ENCODE results near the gene SV2C.
"Not testable (repeated sequence)": the region's sequence is repeated elsewhere in the genome, so short reads cannot be mapped to it uniquely, and the experiment has no call there.

Gene SV2C

GRCh38 chr5:76269259-76269931, 186.2 kb downstream of the SV2C start:
- no peak for DNase-seq

DNA sequence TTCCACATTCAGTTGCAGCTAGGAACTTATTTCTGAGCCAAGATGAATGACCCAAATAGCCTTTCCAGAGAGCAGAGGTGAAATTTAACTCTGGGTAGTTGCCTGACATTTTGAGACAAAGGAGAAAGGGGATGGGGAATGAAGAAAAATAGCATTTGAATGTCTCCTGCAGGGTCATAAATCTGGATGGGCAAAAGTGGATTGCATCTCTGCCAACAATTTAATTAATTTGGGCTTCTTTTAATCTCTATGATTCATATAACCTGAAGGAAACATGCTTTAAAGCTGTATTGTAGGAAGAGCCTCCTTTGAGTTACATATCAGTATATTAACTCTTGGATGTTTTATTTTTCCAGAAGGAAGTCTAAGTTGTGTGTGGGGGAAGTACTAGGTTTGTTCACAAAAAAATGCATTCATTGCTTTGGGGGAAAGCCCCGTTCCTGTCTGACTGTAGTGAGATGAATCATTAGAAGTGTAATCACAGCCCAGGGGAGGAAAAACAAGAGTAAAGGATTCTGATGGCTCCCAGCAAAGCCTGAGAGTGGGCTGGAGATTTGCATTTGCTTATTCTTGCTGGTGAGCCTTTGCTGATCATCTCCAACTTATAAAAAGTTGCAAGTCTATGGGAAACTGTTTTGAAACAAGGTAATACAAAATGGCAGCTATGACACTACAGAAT, 186.9 kb downstream of the SV2C start:
- no peak for DNase-seq

DNA sequence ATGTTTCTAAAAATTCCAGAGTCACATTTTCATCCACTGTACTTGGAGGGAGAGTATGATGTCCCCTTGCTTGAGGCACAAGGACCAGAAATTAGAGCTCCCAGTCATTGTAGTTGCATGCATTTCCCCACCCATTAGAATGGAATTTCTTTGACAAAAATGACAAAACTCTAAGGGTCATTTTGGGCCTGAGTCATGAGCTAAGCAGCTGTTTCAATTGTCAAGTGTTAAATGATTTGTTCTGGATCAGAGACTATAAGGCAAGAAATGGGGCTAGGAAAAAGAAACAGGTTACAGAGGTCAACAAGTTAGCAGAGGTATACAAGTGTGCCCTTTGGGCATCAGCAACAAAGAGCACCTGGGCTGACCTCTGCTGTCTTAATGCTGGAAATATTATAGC, 188.7 kb downstream of the SV2C start:
- no peak for DNase-seq

GRCh38 chr5:76273206-76273885, 190.2 kb downstream of the SV2C start:
- peak; percentile 75 for DNase-seq

- DNase-seq, result no peak
Measured at GRCh38 chr5:76274571-76274970, 191.4 kb downstream of the SV2C start.

DNA sequence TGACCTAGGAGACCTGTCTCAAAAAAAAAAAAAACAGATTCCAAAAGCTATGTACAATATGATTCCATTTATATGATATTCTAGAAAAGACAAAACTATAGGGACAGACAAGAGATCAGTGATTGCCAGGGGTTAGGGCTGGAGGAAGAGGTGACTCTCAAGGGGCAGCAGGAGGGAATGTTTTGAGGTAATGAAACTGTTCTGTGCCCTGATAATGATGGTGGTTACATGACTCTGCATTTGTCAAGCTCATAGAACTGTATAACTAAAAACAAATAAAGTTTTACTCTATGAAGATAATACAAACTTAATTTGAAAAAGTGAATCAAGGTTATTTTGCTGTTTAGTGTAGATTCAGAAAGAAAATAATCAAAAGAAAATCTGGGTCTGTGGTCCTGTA, 194.6 kb downstream of the SV2C start:
- no peak for DNase-seq

DNA sequence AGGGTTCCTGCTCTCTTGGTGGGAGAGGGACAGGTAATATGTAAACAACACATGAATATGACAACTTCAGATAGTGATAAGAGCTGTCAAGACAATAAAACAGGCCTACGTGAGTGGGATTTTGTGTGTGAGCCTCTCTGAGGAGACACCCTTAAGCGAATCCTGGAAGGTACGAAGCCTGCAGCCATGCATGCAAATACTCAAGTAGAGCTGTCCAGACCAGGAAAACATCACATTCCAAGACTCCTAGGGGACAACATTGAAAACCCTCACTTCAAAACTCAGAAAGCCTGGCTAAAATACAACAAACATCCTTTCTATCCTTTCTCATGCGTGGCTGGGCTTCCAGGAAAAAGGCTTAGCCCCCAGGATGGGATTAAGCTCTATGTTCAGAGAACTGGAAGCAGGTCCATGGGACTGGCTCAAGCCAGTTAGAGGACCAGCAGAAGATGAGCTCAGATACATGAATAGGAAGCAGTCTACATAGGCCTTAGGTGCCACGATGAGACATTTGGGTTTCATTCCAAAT, 195.1 kb downstream of the SV2C start:
- no peak for DNase-seq

DNA sequence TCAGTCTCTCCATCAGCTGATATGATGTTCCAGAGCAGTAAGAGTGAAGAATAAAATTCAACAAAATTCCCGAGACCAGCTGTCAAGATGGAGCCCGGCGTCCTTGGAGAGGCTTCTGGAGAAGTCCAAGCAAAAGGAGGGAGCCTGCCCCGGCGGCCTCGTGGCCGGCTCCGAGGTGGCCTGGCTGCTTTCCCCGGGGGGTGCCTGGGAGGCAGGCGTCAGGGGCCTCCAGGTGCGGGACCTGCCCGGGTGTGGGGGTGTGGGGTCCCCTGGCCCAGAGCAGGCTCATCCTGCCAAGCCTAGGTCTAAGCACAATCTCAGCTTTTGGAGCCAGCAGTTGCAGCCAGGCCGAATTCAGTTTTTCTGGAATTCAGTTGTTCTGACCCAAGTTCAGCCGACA, 197.3 kb downstream of the SV2C start:
- no peak for DNase-seq

DNA sequence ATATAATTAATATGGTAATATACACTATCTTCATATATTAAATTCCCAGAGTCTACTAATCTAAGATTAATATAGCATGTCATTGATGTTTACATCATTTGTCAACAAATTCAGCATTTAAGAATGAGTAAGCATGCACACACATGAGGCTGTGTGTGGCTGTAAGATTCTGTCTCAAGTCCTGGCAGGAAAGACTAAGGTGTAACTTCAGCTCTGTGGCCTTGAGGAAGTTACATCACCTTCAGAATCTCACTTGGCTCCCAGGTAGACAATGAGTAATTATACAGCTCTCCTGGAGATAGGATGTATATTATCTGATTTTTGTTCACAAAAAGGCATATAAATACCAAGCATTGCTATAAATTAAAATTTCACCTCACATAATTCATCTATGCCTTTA, 200.5 kb downstream of the SV2C start:
- DNase-seq, result no peak

GRCh38 chr5:76289692-76290091, 206.5 kb downstream of the SV2C start:
- DNase-seq, result no peak

GRCh38 chr5:76290321-76290757, 207.2 kb downstream of the SV2C start:
- DNase-seq, result no peak

DNA sequence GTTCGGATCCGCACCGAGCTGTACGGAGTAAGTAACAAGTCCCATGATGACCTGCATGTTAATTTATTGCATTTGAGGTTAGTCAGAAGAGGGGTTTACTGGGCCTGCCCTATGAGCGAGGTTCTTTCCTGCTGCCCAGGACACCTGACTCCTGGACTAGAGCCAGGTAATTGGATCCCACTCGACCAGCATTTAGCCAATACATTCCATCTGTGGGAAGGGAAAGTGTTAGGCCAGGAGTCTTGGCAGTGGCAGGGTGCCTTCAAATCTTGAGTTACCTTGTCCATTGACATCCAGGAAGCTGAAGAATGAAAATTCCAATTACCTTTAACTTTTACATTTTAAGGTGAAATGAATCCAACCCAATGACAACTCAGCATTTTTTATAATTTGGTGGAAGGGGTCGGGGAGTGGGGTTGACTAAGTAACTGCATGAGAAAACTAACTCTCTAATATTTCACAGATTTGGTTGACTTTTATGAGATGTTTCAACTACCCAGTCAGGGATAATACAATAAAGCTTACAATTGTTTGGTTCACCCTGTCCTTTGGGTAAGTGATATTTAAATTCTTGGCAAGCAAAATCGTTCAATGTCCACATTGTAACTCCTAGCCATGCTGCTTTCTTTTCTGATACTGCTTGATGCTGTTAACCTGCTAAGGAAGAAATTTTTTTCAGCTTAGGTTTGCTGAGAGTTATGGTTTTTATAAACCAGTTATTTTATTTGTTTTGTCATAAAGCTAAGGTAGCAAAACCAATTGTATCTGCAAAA, 208.3 kb downstream of the SV2C start:
- no peak for DNase-seq

DNA sequence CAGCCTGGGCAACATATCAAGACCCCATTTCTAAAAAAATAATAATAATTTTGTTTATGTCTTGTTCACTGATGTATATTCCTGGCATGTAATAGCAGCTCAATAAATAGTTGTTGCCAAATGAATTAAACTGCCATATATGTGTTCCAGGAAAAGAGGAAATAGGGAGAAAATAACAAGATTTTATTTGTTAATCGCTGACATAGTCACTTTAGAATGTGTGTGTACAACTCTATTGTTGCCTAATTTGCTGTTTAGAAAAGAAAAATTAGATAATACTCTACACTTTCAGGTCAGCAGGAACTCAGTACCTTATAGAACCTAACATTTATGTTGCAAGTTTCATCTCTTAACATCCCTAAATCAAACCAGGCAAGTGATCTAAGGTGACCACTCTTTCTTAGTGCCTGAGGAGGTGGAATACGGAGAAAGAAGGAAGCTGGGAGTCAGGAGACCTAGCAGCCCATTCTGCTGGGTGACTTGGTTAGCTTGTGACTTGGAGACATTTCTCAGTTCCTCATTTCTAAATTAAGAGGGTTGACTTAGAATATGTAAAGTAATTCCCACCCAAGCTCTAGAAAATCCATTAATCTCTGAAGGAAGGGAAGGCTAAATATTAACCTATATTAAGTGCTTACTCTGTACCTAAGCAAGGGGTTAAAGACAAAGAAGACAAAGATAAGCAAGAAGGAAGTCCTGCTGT, 209.6 kb downstream of the SV2C start:
- DNase-seq, result peak; percentile 71

DNA sequence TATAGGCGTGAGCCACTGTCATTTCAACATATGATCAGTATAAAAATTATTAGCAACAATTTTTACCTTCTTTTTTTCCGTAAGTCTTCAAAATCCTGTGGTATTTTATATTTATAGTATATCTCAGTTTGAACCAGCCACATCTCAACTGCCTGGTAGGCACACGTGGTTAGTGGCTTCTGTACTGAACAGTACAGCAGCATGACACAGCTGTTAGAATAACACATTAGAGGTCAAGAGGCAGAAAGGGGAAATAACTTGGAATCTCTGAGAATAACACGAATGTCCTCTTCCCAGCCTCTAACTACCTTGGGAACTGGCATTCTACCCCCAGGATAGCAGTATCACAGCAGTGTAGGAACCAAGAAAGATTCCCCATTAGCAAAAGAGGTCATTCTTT, 211.4 kb downstream of the SV2C start:
- DNase-seq, result peak; percentile 81

- DNase-seq, result no peak
Measured at GRCh38 chr5:76298852-76299251, 215.7 kb downstream of the SV2C start.

GRCh38 chr5:76299592-76299991, 216.4 kb downstream of the SV2C start:
- no peak for DNase-seq

- DNase-seq, result not testable (repeated sequence)
Measured at GRCh38 chr5:76301932-76302331, 218.7 kb downstream of the SV2C start.

DNA sequence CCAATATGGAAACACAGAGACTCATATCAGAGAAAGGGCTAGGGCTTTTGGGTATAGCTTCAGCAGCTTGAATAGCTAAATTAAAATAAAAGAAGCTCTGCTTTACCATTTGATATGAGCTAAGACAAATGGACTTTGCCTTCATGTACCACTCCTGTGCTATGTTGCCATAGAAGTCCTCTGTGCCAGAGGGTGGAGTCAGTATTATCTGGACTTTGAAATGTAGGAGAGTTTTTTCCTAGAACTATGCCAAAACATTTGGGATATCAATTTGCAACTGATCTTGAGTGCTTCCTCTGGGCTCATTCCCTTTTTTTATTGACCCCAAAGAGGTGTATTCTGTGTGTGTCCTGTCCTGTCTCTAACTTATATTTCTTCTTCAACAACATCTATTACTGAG, 219.5 kb downstream of the SV2C start:
- not testable (repeated sequence) for DNase-seq

GRCh38 chr5:76303921-76304320, 220.7 kb downstream of the SV2C start:
- DNase-seq, result no peak

- DNase-seq, result no peak
Measured at GRCh38 chr5:76305269-76305668, 222.1 kb downstream of the SV2C start.

- DNase-seq, result no peak
Measured at GRCh38 chr5:76305775-76306174, 222.6 kb downstream of the SV2C start.

GRCh38 chr5:76310208-76310607, 227.0 kb downstream of the SV2C start:
- DNase-seq, result no peak

- no peak for DNase-seq
Measured at GRCh38 chr5:76312783-76313182, 229.6 kb downstream of the SV2C start.

All from GDM1 (cell line).